ENCODE measurements around the gene SLC27A4. TPM values are rescaled to one million over a fixed set of nuclear protein-coding genes. Genes with fewer than 3 reads are reported as not detected.
"Not testable (repeated sequence)": the region's sequence is repeated elsewhere in the genome, so short reads cannot be mapped to it uniquely, and the experiment has no call there.

Gene SLC27A4
- polyA plus RNA-seq, 3 donors = 10.9 to 16.7 (median 13.6) TPM

DNA sequence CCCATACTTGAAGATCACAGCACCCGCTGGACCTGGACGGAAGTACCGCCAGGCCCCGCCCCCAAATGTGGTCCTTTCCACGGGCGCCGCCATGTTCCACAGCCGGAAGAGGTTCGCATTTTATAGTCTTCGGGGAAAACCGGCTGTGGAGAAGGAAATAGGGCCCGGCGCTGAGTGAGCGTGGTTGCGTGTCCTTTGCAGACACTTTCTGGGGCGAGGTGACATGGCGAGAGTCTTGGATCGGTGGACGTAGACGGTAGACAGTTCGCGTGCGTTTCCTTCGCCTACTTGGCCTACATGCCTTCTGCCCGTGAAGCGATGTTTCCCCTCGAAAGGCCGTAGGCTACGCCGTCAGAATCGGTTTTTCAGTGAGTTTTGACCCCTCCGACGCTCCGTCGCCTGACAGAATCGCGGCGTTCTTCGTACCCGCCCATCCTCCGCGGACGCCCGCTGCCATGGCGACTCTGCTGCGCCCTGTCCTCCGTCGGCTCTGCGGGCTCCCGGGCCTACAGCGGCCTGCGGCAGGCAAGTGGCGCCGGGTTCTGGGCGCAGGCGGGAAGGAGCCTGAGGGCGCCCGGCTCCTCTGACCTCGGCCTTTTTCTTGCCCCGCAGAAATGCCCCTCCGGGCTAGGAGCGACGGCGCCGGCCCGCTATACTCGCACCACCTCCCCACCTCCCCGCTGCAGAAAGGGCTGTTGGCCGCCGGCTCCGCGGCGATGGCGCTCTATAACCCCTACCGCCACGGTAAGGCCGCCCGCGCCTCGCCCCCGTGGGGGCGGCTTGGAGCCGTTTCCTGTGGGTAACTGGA, 17.7 kb upstream of the SLC27A4 start, which contains the start of the genes COQ4 and TRUB2:
Gene COQ4, plus strand, starts transcription at position 436 of the 808 bp plus-strand sequence. Its CDS starts 20 bp downstream, at position 456.
Gene TRUB2, minus strand, starts transcription at position 44 of the 808 bp plus-strand sequence. Its CDS starts 39 bp downstream, at position 5.
- WGBS, 3 donors = 0% methylated on average over 83 of the region's 83 CpGs
- no peak within 1 kb of the TSS for H3K27ac ChIP-seq (ENCODE audit: low read depth, low read length)

GRCh38 chr9:128323212-128323730, 17.1 kb upstream of the SLC27A4 start:
- WGBS, 3 donors = 22 to 26% (median 22%) methylated on average over 16 of the region's 16 CpGs
- no peak overlapping the region for H3K27ac ChIP-seq (ENCODE audit: low read depth, low read length)

DNA sequence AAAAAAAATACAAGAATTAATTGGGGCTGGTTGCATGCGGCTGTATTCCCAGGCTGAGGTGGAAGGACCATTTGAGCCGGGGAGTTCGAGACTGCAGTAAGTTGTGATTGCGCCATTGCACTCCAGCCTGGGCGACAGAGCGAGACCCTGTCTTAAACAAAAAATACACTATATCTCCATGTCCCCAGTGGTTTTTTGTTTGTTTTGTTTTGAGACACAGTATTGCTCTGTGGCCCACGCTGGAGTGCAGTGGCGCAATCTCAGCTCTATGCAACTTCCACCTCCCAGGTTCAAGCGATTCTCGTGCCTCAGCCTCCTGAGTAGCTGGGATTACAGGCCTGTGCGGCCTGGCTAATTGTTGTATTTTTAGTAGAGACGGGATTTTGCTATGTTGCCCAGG, 16.5 kb upstream of the SLC27A4 start:
- no peak overlapping the region for H3K27ac ChIP-seq (ENCODE audit: low read depth, low read length)
- WGBS, 3 donors = 63 to 85% (median 69%) methylated on average over 12 of the region's 12 CpGs

DNA sequence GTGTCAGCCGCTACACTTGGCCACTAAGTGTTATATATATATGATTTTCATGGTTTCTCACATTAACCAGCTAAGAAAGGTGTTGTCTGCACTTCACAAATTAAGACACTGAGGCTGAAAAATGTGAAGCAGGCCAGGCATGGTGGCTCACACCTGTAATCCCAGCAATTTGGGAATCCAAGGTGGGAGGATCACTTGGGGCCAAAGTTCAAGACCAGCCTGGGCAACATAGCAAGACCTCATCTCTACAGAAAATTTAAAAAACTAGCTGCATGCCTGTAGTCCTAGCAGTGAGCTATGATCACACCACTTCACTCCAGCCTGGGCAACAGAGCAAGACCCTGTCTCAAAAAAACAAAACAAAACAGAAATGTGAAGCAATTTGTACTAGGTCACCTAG, 15.9 kb upstream of the SLC27A4 start:
- 95 to 100% (median 100%) methylated on average over 1 of the region's 1 CpG for WGBS, 3 donors
- no peak overlapping the region for H3K27ac ChIP-seq (ENCODE audit: low read depth, low read length)

GRCh38 chr9:128325629-128326028, 14.7 kb upstream of the SLC27A4 start:
- 80 to 81% (median 80%) methylated on average over 13 of the region's 13 CpGs for WGBS, 3 donors

DNA sequence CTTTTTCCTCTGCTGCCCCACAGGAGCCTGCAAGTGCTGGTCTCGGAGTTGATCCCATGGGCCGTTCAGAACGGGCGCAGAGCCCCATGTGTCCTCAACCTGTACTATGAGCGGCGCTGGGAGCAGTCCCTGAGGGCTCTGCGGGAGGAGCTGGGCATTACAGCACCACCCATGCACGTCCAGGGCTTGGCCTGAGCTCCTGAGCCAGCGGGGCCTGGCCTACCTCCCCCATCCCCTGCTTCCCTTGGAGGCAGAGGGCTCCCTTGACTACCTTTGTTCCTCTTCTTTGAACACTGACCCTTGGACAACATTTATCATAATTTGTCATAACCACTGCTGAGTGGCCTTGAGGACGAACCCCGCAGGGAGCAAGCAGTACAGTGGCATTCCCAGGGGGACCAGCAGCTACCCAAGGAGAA, 6.9 kb upstream of the SLC27A4 start:
- 70 to 86% (median 81%) methylated on average over 11 of the region's 11 CpGs for WGBS, 3 donors
- H3K27ac ChIP-seq (ENCODE audit: low read depth, low read length) = no peak overlapping the region

More at GRCh38 chr9:128325629-128326028, 14.7 kb upstream of the SLC27A4 start:
- no peak overlapping the region for H3K27ac ChIP-seq (ENCODE audit: low read depth, low read length)

DNA sequence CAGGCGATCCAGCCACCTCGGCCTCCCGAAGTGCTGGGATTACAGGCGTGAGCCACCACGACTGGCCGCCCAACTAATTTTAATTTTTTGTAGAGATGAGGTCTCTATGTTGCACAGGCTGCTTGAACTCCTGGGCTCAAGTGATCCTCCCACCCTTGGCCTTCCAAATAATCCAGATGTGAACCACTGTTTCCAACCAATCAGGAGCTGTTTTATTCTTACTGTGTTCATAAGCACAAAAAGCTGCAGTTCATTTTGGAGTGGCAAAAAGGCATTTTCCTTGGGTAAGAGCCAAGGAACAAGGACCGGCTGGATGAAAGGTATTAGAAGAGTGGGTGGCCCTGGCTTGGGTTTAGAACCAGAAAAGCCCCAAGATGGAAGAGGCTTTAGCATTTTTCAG, 5.2 kb upstream of the SLC27A4 start:
- H3K27ac ChIP-seq (ENCODE audit: low read depth, low read length) = no peak overlapping the region
- 86 to 94% (median 86%) methylated on average over 7 of the region's 7 CpGs for WGBS, 3 donors

GRCh38 chr9:128335914-128336313, 4.4 kb upstream of the SLC27A4 start:
- WGBS, 3 donors = 60 to 91% (median 88%) methylated on average over 2 of the region's 2 CpGs
- H3K27ac ChIP-seq (ENCODE audit: low read depth, low read length) = no peak overlapping the region

DNA sequence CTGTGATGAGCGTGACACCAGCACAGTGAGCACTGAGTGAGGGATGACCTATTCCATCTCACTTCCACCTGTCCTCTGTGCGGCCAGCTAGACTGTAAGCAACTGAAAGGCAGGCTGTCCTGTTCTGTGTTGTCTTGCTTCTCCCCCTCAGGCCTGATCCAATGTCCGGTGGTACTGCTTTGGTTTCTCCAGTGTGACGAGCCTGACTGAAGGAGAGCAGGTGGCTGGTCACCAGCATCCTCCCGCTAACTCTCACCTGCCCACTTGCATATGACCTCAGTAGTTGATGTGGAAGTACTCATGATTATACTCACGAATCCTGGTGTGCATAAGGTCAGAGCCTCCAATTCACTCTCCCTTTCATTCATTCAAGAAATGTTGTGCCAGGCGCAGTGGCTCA, 2.4 kb upstream of the SLC27A4 start:
- H3K27ac ChIP-seq (ENCODE audit: low read depth, low read length) = no peak overlapping the region
- WGBS, 3 donors = 81 to 93% (median 91%) methylated on average over 7 of the region's 7 CpGs

DNA sequence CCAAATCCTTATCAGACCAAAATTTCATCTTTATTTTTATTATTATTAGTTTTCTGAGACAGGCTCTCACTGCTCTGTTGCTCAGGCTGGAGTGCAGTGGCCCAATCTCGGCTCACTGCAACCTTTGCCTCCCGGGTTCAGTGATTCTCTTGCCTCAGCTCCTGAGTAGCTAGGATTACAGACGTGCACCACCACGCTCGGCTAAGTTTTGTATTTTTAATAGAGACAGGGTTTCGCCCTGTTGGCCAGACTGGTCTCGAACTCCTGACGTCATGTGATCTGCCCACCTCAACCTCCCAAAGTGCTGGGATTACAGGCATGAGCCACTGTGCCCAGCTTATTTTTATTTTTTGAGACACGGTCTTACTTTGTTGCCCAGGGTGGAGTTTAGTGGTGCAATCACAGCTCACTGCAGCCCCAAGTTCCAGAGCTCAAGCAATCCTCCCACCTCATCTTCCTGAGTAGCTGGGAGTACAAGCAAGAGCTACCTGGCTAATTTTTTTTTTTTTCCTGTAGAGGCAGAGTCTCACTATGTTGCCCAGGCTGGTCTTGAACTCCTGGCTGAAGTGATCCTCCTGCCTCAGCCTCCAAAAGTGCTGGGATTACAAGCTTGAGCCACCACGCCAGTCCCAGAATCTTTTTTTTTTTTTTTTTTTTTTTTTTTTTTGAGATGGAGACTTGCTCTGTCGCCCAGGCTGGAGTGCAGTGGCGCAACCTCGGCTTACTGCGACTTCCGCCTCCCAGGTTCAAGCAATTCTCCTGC, 1.3 kb upstream of the SLC27A4 start:
- H3K27ac ChIP-seq (ENCODE audit: low read depth, low read length) = not testable (repeated sequence)
- 80 to 93% (median 93%) methylated on average over 15 of the region's 15 CpGs for WGBS, 3 donors

- H3K27ac ChIP-seq (ENCODE audit: low read depth, low read length) = no peak overlapping the region
- 1 to 2% (median 2%) methylated on average over 34 to 48 of the region's 48 CpGs for WGBS, 3 donors
These were observed 536 bp downstream of the SLC27A4 start for GRCh38 chr9:128340691-128341434.

DNA sequence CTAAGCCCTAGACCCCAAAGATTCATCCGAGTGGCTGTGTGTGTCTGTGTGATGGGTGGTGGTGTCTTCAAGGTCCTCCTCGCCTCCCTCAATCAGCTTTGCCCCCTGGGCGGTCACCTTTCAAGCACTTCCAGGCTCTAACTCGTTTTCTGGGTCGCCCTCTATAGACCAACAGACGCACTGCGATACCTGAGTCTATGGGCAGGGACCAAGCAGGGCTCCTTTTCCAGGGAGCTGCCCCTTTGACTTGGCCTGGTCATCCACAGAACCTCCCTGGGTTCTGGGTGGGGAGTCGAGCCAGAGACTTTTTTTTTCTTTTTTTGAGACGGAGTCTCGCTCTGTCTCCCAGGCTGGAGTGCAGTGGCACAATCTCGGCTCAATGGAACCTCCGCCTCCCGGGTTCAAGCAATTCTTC, 1.1 kb downstream of the SLC27A4 start:
- 25 to 34% (median 33%) methylated on average over 11 to 13 of the region's 13 CpGs for WGBS, 3 donors
- H3K27ac ChIP-seq (ENCODE audit: low read depth, low read length) = no peak overlapping the region

- no peak overlapping the region for H3K27ac ChIP-seq (ENCODE audit: low read depth, low read length)
- 93 to 95% (median 94%) methylated on average over 8 of the region's 8 CpGs for WGBS, 3 donors
These were observed 2.8 kb downstream of the SLC27A4 start for GRCh38 chr9:128342971-128343680.

DNA sequence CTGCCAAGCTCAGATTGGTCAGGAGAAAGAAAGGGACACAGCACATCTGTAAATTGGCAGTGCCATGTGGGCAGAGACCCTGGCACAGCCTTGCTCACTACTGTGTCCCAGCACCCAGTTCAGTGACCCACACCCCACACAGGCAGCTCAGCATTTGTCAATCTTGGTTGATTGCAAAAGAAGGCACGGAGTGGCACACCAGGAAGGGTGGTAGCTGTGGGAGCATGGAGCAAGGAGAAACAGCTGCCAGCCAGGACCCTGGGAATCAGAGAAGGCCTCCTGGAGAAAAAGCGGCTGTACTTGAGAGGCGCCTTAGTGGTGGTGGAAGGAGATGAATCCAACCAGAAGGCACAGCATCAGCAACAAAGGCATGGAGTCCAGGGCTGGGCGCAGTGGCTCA, 3.5 kb downstream of the SLC27A4 start:
- 86 to 96% (median 91%) methylated on average over 4 of the region's 4 CpGs for WGBS, 3 donors

GRCh38 chr9:128344931-128345605, 4.7 kb downstream of the SLC27A4 start:
- H3K27ac ChIP-seq (ENCODE audit: low read depth, low read length) = no peak overlapping the region
- WGBS, 3 donors = 95 to 97% (median 95%) methylated on average over 26 to 28 of the region's 28 CpGs

More for the DNA sequence above, 3.5 kb downstream of the SLC27A4 start:
- H3K27ac ChIP-seq (ENCODE audit: low read depth, low read length) = no peak overlapping the region

GRCh38 chr9:128349125-128349524, 8.8 kb downstream of the SLC27A4 start:
- WGBS, 3 donors = 86 to 90% (median 90%) methylated on average over 2 of the region's 2 CpGs
- H3K27ac ChIP-seq (ENCODE audit: low read depth, low read length) = no peak overlapping the region

GRCh38 chr9:128349772-128350171, 9.4 kb downstream of the SLC27A4 start:
- WGBS, 3 donors = 92 to 96% (median 92%) methylated on average over 6 of the region's 6 CpGs
- H3K27ac ChIP-seq (ENCODE audit: low read depth, low read length) = no peak overlapping the region
